ENCODE measurements around the gene SIPA1L3.

The SIPA1L3 gene

GRCh38 chr19:38149661-38150061 is 242.7 kb downstream of the SIPA1L3 start:
- DNase-seq: no peak
- Histone ChIP-seq H3K9me3 (ENCODE audit: severe bottlenecking) (no peaks in the 10 kb centered on the region), H3K27ac (no peak overlapping the region), H3K36me3 (peaks cover 25% of the 10 kb centered on the region), H3K27me3 (ENCODE audit: insufficient read depth, low read depth, severe bottlenecking) (no peaks in the 10 kb centered on the region), H3K4me3 (ENCODE audit: low read depth, low read length) (no peak overlapping the region)
- TF ChIP-seq CTCF (IDR thresholded peaks at IDR 0.05; ENCODE audit: low read depth, low read length): no peak

GRCh38 chr19:38151242-38151641 is 244.2 kb downstream of the SIPA1L3 start:
- no peak for DNase-seq
- H3K27me3 ChIP-seq (ENCODE audit: insufficient read depth, low read depth, severe bottlenecking): no peaks in the 10 kb centered on the region
- TF ChIP-seq CTCF (IDR thresholded peaks at IDR 0.05; ENCODE audit: low read depth, low read length): no peak
- H3K9me3 ChIP-seq (ENCODE audit: severe bottlenecking): no peaks in the 10 kb centered on the region
- H3K36me3 ChIP-seq: peaks cover 31% of the 10 kb centered on the region
- H3K27ac ChIP-seq: peak overlapping the region; percentile 32; the same call in 1 of the 2 replicates
- no peak overlapping the region for H3K4me3 ChIP-seq (ENCODE audit: low read depth, low read length)

- peak; percentile 95 for DNase-seq
- peak overlapping the region; percentile 89 for H3K27ac ChIP-seq
- H3K4me3 ChIP-seq (ENCODE audit: low read depth, low read length): peak overlapping the region; percentile 9; the same call in 1 of the 2 replicates
- H3K36me3 ChIP-seq: peaks cover 31% of the 10 kb centered on the region
- no peaks in the 10 kb centered on the region for H3K9me3 ChIP-seq (ENCODE audit: severe bottlenecking)
- TF ChIP-seq CTCF (IDR thresholded peaks at IDR 0.05; ENCODE audit: low read depth, low read length): peak; percentile 68
- no peaks in the 10 kb centered on the region for H3K27me3 ChIP-seq (ENCODE audit: insufficient read depth, low read depth, severe bottlenecking)
Measured at GRCh38 chr19:38152461-38153379, 245.7 kb downstream of the SIPA1L3 start.

GRCh38 chr19:38155453-38155852 is 248.4 kb downstream of the SIPA1L3 start:
- Histone ChIP-seq H3K27ac (no peak overlapping the region), H3K4me3 (ENCODE audit: low read depth, low read length) (no peak overlapping the region), H3K36me3 (peaks cover 24% of the 10 kb centered on the region), H3K9me3 (ENCODE audit: severe bottlenecking) (no peaks in the 10 kb centered on the region), H3K27me3 (ENCODE audit: insufficient read depth, low read depth, severe bottlenecking) (no peaks in the 10 kb centered on the region)
- no peak for TF ChIP-seq CTCF (IDR thresholded peaks at IDR 0.05; ENCODE audit: low read depth, low read length)
- DNase-seq: no peak

- DNase-seq: no peak
- TF ChIP-seq CTCF (IDR thresholded peaks at IDR 0.05; ENCODE audit: low read depth, low read length): no peak
Measured at GRCh38 chr19:38158730-38159129, 251.7 kb downstream of the SIPA1L3 start.

More at GRCh38 chr19:38158730-38159129, 251.7 kb downstream of the SIPA1L3 start:
- Histone ChIP-seq H3K9me3 (ENCODE audit: severe bottlenecking) (no peaks in the 10 kb centered on the region), H3K4me3 (ENCODE audit: low read depth, low read length) (no peak overlapping the region), H3K27ac (no peak overlapping the region), H3K27me3 (ENCODE audit: insufficient read depth, low read depth, severe bottlenecking) (no peaks in the 10 kb centered on the region), H3K36me3 (peaks cover 40% of the 10 kb centered on the region)
